CD14-positive monocyte (primary cell): ENCODE measurements around the gene EIF4E2. TPM values are rescaled to one million over a fixed set of nuclear protein-coding genes. Genes with fewer than 3 reads are reported as not detected.

ENCODE experiments used
- DNase-seq, 3 donors: peaks; one replicate each; pipeline ENCODE4 v3.0.0-alpha.2; 2011 to 2022
- H2AFZ ChIP-seq: 2 replicates; pipeline ENCODE4 v1.6.0; 2012; ENCODE audit warnings: mild to moderate bottlenecking, low read depth, low read length, inconsistent platforms; ENCODE audit not compliant: insufficient read depth, poor library complexity, severe bottlenecking
- H3K27ac ChIP-seq, 2 donors: 1 replicate in 1 of 2; 2 replicates in 1 of 2; pipeline ENCODE4 v1.5.1; 2012 to 2013; ENCODE audit warnings: low read length in 2 of 2, control low read depth in 1 of 2, inconsistent platforms in 1 of 2, low read depth in 1 of 2, mild to moderate bottlenecking in 1 of 2
- H3K27me3 ChIP-seq, 2 donors: one replicate each; pipeline versions ENCODE4 v1.6.0 to v1.6.1; 2011 to 2013; ENCODE audit warnings: low read length in 2 of 2; ENCODE audit not compliant: control insufficient read depth in 2 of 2, insufficient read depth in 2 of 2
- H3K36me3 ChIP-seq, 2 donors: replicated peaks in 1 of 2; 1 replicate in 1 of 2; 2 replicates in 1 of 2; pipeline versions ENCODE4 v1.5.1 to v1.6.1; 2012 to 2013; ENCODE audit warnings: low read length in 2 of 2, control low read depth in 1 of 2, inconsistent platforms in 1 of 2, mild to moderate bottlenecking in 1 of 2; ENCODE audit not compliant: insufficient read depth in 2 of 2, control insufficient read depth in 1 of 2
- H3K4me1 ChIP-seq, 2 donors: 1 replicate in 1 of 2; 2 replicates in 1 of 2; pipeline versions ENCODE4 v1.5.1 to v1.6.1; 2012 to 2013; ENCODE audit warnings: low read length in 2 of 2, control low read depth in 1 of 2, inconsistent platforms in 1 of 2, mild to moderate bottlenecking in 1 of 2, moderate library complexity in 1 of 2; ENCODE audit not compliant: insufficient read depth in 2 of 2, control insufficient read depth in 1 of 2
- H3K4me2 ChIP-seq: replicated peaks from 2 replicates; pipeline ENCODE3; 2012; ENCODE audit warnings: low read length, moderate library complexity, mild to moderate bottlenecking; ENCODE audit not compliant: poor library complexity, severe bottlenecking; ENCODE audit errors: extremely low read depth
- H3K4me3 ChIP-seq, 3 experiments: fragments of 200-600 bp in 1 of 3; sonication (generic) in 1 of 3; replicated peaks in 1 of 3; 1 replicate in 2 of 3; 2 replicates in 1 of 3; pipeline ENCODE4 v1.5.1; 2011 to 2013; ENCODE audit warnings: low read length in 3 of 3, mild to moderate bottlenecking in 3 of 3, control low read depth in 2 of 3, low read depth in 2 of 3, inconsistent platforms in 1 of 3, moderate library complexity in 1 of 3
- H3K79me2 ChIP-seq: 2 replicates; pipeline ENCODE4 v1.6.0; 2012; ENCODE audit warnings: mild to moderate bottlenecking, control low read depth, inconsistent platforms, low read length, moderate library complexity; ENCODE audit not compliant: insufficient read depth
- H3K9ac ChIP-seq: 2 replicates; pipeline ENCODE4 v1.6.0; 2017; ENCODE audit warnings: low read length, mild to moderate bottlenecking; ENCODE audit not compliant: insufficient read depth, poor library complexity, severe bottlenecking
- H3K9me3 ChIP-seq, 2 donors: replicated peaks in 1 of 2; 1 replicate in 1 of 2; 2 replicates in 1 of 2; pipeline versions ENCODE4 v1.5.1 to v1.6.1; 2012 to 2013; ENCODE audit warnings: low read length in 2 of 2, control low read depth in 1 of 2; ENCODE audit not compliant: control insufficient read depth in 1 of 2, insufficient read depth in 1 of 2
- H4K20me1 ChIP-seq: 2 replicates; pipeline ENCODE4 v1.6.0; 2012; ENCODE audit warnings: mild to moderate bottlenecking, low read length, control low read depth, moderate library complexity; ENCODE audit not compliant: insufficient read depth
- H3K27ac Mint-ChIP-seq, 7 donors: one replicate each; pipeline ENCODE4 v1.8.0; 2020; ENCODE audit warnings: mild to moderate bottlenecking in 7 of 7, mixed read lengths in 7 of 7, moderate library complexity in 6 of 7, inconsistent platforms in 2 of 7
- H3K27me3 Mint-ChIP-seq, 3 donors: one replicate each; pipeline ENCODE4 v1.8.0; 2021 to 2022; ENCODE audit warnings: low read depth in 3 of 3, mild to moderate bottlenecking in 3 of 3, mixed read lengths in 3 of 3, moderate library complexity in 3 of 3, inconsistent platforms in 1 of 3
- H3K36me3 Mint-ChIP-seq, 2 donors: one replicate each; pipeline ENCODE4 v1.8.0; 2020; ENCODE audit warnings: mixed read lengths in 2 of 2, inconsistent platforms in 1 of 2, mild to moderate bottlenecking in 1 of 2
- H3K4me1 Mint-ChIP-seq: one replicate; pipeline ENCODE4 v1.8.0; 2020; ENCODE audit warnings: mild to moderate bottlenecking, mixed read lengths
- H3K4me3 Mint-ChIP-seq, 2 donors: one replicate each; pipeline ENCODE4 v1.8.0; 2020; ENCODE audit warnings: mild to moderate bottlenecking in 2 of 2, mixed read lengths in 2 of 2, moderate library complexity in 1 of 2
- H3K9me3 Mint-ChIP-seq, 7 donors: one replicate each; pipeline ENCODE4 v1.8.0; 2020 to 2022; ENCODE audit warnings: mixed read lengths in 7 of 7, mild to moderate bottlenecking in 6 of 7, moderate library complexity in 6 of 7, inconsistent platforms in 2 of 7
- CTCF ChIP-seq: fragments of 200-600 bp; IDR thresholded peaks from one replicate; pipeline ENCODE4 v1.8.0; 2022; ENCODE audit warnings: antibody characterized with exemption, mild to moderate bottlenecking
- WGBS: methylation state at CpG from one replicate; pipeline ENCODE4 v1.1.5; 2013; ENCODE audit warnings: missing lambda C conversion rate; ENCODE audit not compliant: insufficient coverage; 5-methylcytosine and 5-hydroxymethylcytosine counted together
- intact Hi-C, 2 donors: fragments of 100-400 bp; cut with micrococcal nuclease; formaldehyde crosslinking; loops; one replicate each; pipeline versions ENCODE4 v1.15.0 to v1.15.1; 2023
- polyA plus RNA-seq, 3 donors: library from polyadenylated mRNA; depleted of rRNA in 1 of 3; unstranded in 2 of 3; stranded (reverse) in 1 of 3; fragments of 300-500 nt in 2 of 3; fragments of >200 nt in 1 of 3; fragmentation: Illumina TruSeq in 2 of 3; gene quantifications; 1 replicate in 2 of 3; 2 replicates in 1 of 3; pipeline ENCODE4 v1.2.3, GENCODE V29; 2012 to 2021

EIF4E2 gene
- polyA plus RNA-seq, 3 donors, result 67.2 to 213 (median 188) TPM

- peaks cover 4 to 10% of the 10 kb centered on the region in 2 donors for H3K36me3 Mint-ChIP-seq
- no peaks in the 10 kb centered on the region for H3K79me2 ChIP-seq
- peaks cover 31 to 42% of the 10 kb centered on the region in 2 donors for H3K4me1 ChIP-seq
- peak within 1 kb of the TSS; percentile 37 to 55 for H3K27ac ChIP-seq
- H2AFZ ChIP-seq, result no peak within 1 kb of the TSS
- peak within 1 kb of the TSS; percentile 42 for H3K4me2 ChIP-seq
- H3K27ac Mint-ChIP-seq, result peak within 1 kb of the TSS in 6 of 7 donors; percentile 35 to 90 (median 68)
- peaks cover 7 to 11% (median 9%) of the 10 kb centered on the region in 7 donors for H3K9me3 Mint-ChIP-seq
- TF ChIP-seq CTCF, result no peak
- intact Hi-C loops, result no loop called here
- 76% methylated on average over 8 of the region's 23 CpGs for WGBS
- peaks cover 7% of the 10 kb centered on the region in 2 donors for H3K9me3 ChIP-seq
- peak within 1 kb of the TSS in 1 of 3 experiments; percentile 33 for H3K4me3 ChIP-seq
- H3K27me3 Mint-ChIP-seq, result peaks cover 9 to 20% (median 13%) of the 10 kb centered on the region in 3 donors
- H3K27me3 ChIP-seq, result no peaks in the 10 kb centered on the region
- H4K20me1 ChIP-seq, result peaks cover 7% of the 10 kb centered on the region
- no peak within 1 kb of the TSS for H3K9ac ChIP-seq
- no peak for DNase-seq
- peak within 1 kb of the TSS in 1 of 2 donors; percentile 68 for H3K4me3 Mint-ChIP-seq
- H3K36me3 ChIP-seq, result no peaks in the 10 kb centered on the region
- peaks cover 25% of the 10 kb centered on the region for H3K4me1 Mint-ChIP-seq
Measured at GRCh38 chr2:232539298-232540231, 10.9 kb upstream of the EIF4E2 start, which contains the start of gene CHRNG. TSS of gene CHRNG (plus strand) at chr2:232539692. CDS start at chr2:232539748, 56 bp downstream.

GRCh38 chr2:232540441-232541041 lies 9.9 kb upstream of the EIF4E2 start:
- Mint-ChIP-seq H3K4me3 (no peak overlapping the region), H3K27me3 (peaks cover 9 to 16% (median 12%) of the 10 kb centered on the region in 3 donors), H3K9me3 (peaks cover 7 to 11% (median 9%) of the 10 kb centered on the region in 7 donors), H3K4me1 (peaks cover 27% of the 10 kb centered on the region), H3K36me3 (peaks cover 6 to 18% of the 10 kb centered on the region in 2 donors), H3K27ac (no peak overlapping the region)
- Histone ChIP-seq H3K4me1 (peaks cover 31 to 43% of the 10 kb centered on the region in 2 donors), H4K20me1 (peaks cover 10% of the 10 kb centered on the region), H3K36me3 (no peaks in the 10 kb centered on the region), H3K79me2 (peaks cover 2% of the 10 kb centered on the region), H3K4me2 (no peak overlapping the region), H3K27ac (no peak overlapping the region), H3K9ac (no peak overlapping the region), H3K4me3 (no peak overlapping the region), H3K27me3 (no peaks in the 10 kb centered on the region), H2AFZ (no peak overlapping the region), H3K9me3 (peaks cover 7% of the 10 kb centered on the region in 2 donors)
- intact Hi-C loops, result no loop called here
- WGBS, result 91% methylated on average over 12 of the region's 17 CpGs
- no peak for TF ChIP-seq CTCF
- no peak for DNase-seq
